ENCODE results near the gene KLLN.

KLLN gene

GRCh38 chr10:87843714-87844113 lies 19.6 kb downstream of the KLLN start:
- DNase-seq (ENCODE audit: insufficient read length, low spot score): no peak
- FAIRE-seq: no peak
- TF ChIP-seq CTCF (IDR thresholded peaks at IDR 0.05; ENCODE audit: insufficient read depth, missing control alignments): no peak

- TF ChIP-seq CTCF (IDR thresholded peaks at IDR 0.05; ENCODE audit: insufficient read depth, missing control alignments): no peak
- FAIRE-seq: no peak
- DNase-seq (ENCODE audit: insufficient read length, low spot score): no peak
Measured at GRCh38 chr10:87842776-87843497, 20.4 kb downstream of the KLLN start.

GRCh38 chr10:87842220-87842641 lies 21.1 kb downstream of the KLLN start:
- DNase-seq (ENCODE audit: insufficient read length, low spot score) (no peak), FAIRE-seq (no peak)
- no peak for TF ChIP-seq CTCF (IDR thresholded peaks at IDR 0.05; ENCODE audit: insufficient read depth, missing control alignments)

- DNase-seq (ENCODE audit: insufficient read length, low spot score) (no peak), FAIRE-seq (no peak)
Measured at GRCh38 chr10:87841186-87841585, 22.1 kb downstream of the KLLN start.

GRCh38 chr10:87838650-87839049 lies 24.7 kb downstream of the KLLN start:
- no peak for TF ChIP-seq CTCF (IDR thresholded peaks at IDR 0.05; ENCODE audit: insufficient read depth, missing control alignments)
- no peak for FAIRE-seq
- no peak for DNase-seq (ENCODE audit: insufficient read length, low spot score)

More at GRCh38 chr10:87841186-87841585, 22.1 kb downstream of the KLLN start:
- no peak for TF ChIP-seq CTCF (IDR thresholded peaks at IDR 0.05; ENCODE audit: insufficient read depth, missing control alignments)

- no peak for FAIRE-seq
- no peak for TF ChIP-seq CTCF (IDR thresholded peaks at IDR 0.05; ENCODE audit: insufficient read depth, missing control alignments)
- no peak for DNase-seq (ENCODE audit: insufficient read length, low spot score)
Measured at GRCh38 chr10:87837445-87837844, 25.9 kb downstream of the KLLN start.

- DNase-seq (ENCODE audit: insufficient read length, low spot score) (no peak), FAIRE-seq (no peak)
- TF ChIP-seq CTCF (IDR thresholded peaks at IDR 0.05; ENCODE audit: insufficient read depth, missing control alignments): no peak
Measured at GRCh38 chr10:87836098-87836497, 27.2 kb downstream of the KLLN start.

Data from D721Med (cell line).